DND-41 (cell line): ENCODE data around the gene NBAS.

Experiments used
- ATAC-seq: fragments of 200-7000 bp; cut with Tn5 transposase; 3 replicates; pipeline ENCODE4 v1.9.1; 2021; ENCODE audit warnings: low read depth; ENCODE audit not compliant: insufficient read depth
- DNase-seq: peaks from one replicate; pipeline ENCODE4 v3.0.0-alpha.2; 2020
- H2AFZ ChIP-seq: 2 replicates; pipeline ENCODE4 v1.6.0; 2012; ENCODE audit warnings: low read depth, low read length
- H3K27ac ChIP-seq: 2 replicates; pipeline ENCODE4 v1.5.1; 2012; ENCODE audit warnings: low read length, inconsistent platforms
- H3K27me3 ChIP-seq: fragments of 200-600 bp; sonication (generic); 2 replicates; pipeline ENCODE4 v1.6.0; 2012; ENCODE audit warnings: low read length, mild to moderate bottlenecking, inconsistent platforms; ENCODE audit not compliant: insufficient read depth, poor library complexity
- H3K36me3 ChIP-seq: 2 replicates; pipeline ENCODE4 v1.5.1; 2012; ENCODE audit warnings: low read length, inconsistent platforms; ENCODE audit not compliant: insufficient read depth
- H3K4me1 ChIP-seq: 2 replicates; pipeline ENCODE4 v1.5.1; 2012; ENCODE audit warnings: mild to moderate bottlenecking, low read length; ENCODE audit not compliant: insufficient read depth
- H3K4me2 ChIP-seq: 2 replicates; pipeline ENCODE4 v1.6.0; 2012; ENCODE audit warnings: mild to moderate bottlenecking, moderate library complexity, low read length, inconsistent platforms; ENCODE audit not compliant: insufficient read depth
- H3K4me3 ChIP-seq, 2 experiments: fragments of 200-600 bp in 1 of 2; shearing (Covaris generic) in 1 of 2; 2 replicates each; pipeline ENCODE4 v1.5.1; 2012 to 2016; ENCODE audit warnings: inconsistent platforms in 2 of 2, low read length in 2 of 2, mild to moderate bottlenecking in 2 of 2, low read depth in 1 of 2, moderate library complexity in 1 of 2
- H3K79me2 ChIP-seq: 2 replicates; pipeline ENCODE4 v1.6.0; 2012; ENCODE audit warnings: low read length, inconsistent platforms; ENCODE audit not compliant: insufficient read depth
- H3K9ac ChIP-seq: 2 replicates; pipeline ENCODE4 v1.6.0; 2012; ENCODE audit warnings: low read depth, mild to moderate bottlenecking, inconsistent platforms, low read length, moderate library complexity
- H3K9me3 ChIP-seq: 2 replicates; pipeline ENCODE4 v1.5.1; 2012; ENCODE audit warnings: low read length, moderate library complexity, mild to moderate bottlenecking, inconsistent platforms; ENCODE audit not compliant: insufficient read depth, severe bottlenecking
- H4K20me1 ChIP-seq: 2 replicates; pipeline ENCODE4 v1.6.0; 2012; ENCODE audit warnings: low read length; ENCODE audit not compliant: insufficient read depth
- CTCF ChIP-seq: IDR thresholded peaks from 2 replicates; pipeline ENCODE4 v1.5.1; 2012; ENCODE audit warnings: borderline replicate concordance, low read length, moderate library complexity, mild to moderate bottlenecking; ENCODE audit not compliant: poor library complexity, severe bottlenecking; ENCODE audit errors: extremely low read depth
- EZH2 ChIP-seq: IDR thresholded peaks from 3 replicates; pipeline ENCODE4 v1.6.1; 2012; ENCODE audit warnings: borderline replicate concordance, low read depth, mild to moderate bottlenecking, moderate library complexity, low read length, inconsistent platforms; ENCODE audit not compliant: severe bottlenecking

NBAS gene

DNA sequence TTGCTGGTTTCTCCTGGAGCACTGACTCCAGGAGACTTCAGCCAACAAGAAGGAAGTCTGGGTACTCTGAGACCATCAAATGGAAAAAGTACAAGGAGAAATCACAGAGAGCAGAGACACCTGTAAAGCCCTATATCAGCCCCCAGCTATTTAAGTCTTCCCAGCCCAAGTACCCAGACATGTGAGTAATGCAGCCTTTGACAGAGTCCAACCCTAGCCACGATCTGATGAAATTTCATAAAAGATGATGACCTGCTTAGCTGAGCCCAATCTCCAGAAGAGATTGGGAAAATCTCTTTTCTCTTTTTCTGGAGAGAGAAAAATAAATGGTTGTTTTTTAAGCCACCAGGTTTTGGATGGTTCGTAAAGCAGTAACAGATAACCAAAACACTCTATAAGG is 196.6 kb downstream of the NBAS start:
- no peaks in the 10 kb centered on the region for H4K20me1 ChIP-seq
- H3K4me3 ChIP-seq, result no peak overlapping the region
- H2AFZ ChIP-seq, result no peak overlapping the region
- no peak for DNase-seq
- TF ChIP-seq CTCF, result no peak
- no peaks in the 10 kb centered on the region for H3K9me3 ChIP-seq
- H3K27ac ChIP-seq, result no peak overlapping the region
- no peaks in the 10 kb centered on the region for H3K27me3 ChIP-seq
- H3K4me2 ChIP-seq, result no peak overlapping the region
- no peak overlapping the region for H3K9ac ChIP-seq
- ATAC-seq, result no peak
- no peaks in the 10 kb centered on the region for H3K79me2 ChIP-seq
- no peaks in the 10 kb centered on the region for H3K4me1 ChIP-seq
- H3K36me3 ChIP-seq, result peaks cover 9% of the 10 kb centered on the region; the same call in 1 of the 2 replicates

- TF ChIP-seq EZH2, result no peak
- TF ChIP-seq CTCF, result no peak
- Histone ChIP-seq H3K27ac (no peak overlapping the region), H3K4me1 (no peaks in the 10 kb centered on the region), H4K20me1 (no peaks in the 10 kb centered on the region), H3K79me2 (no peaks in the 10 kb centered on the region), H3K36me3 (peaks cover 9% of the 10 kb centered on the region; the same call in 1 of the 2 replicates), H3K9ac (no peak overlapping the region), H3K27me3 (no peaks in the 10 kb centered on the region), H3K9me3 (no peaks in the 10 kb centered on the region), H2AFZ (no peak overlapping the region), H3K4me2 (no peak overlapping the region), H3K4me3 (no peak overlapping the region)
- no peak for ATAC-seq
- DNase-seq, result no peak
These were observed 197.4 kb downstream of the NBAS start for GRCh38 chr2:15363734-15364133.

DNA sequence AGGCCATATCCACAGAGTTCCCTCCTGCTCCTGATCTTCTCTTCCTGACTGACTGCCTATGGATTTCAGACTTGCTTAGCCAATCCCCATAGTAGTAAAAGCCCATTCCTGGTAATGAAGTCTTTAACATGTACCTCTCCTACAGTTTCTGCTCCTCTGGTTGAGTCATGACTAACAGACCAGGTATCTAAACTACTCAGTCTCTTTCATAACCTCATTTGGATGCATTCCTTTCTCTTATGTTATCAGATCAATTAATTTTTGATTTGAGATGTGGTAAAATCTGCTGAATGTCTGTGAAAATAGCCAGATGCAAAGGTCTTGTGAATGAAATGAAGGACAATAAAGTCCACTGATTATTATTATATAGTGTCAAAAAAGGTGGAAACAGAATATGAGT is 198.0 kb downstream of the NBAS start:
- H3K4me3 ChIP-seq, result no peak overlapping the region
- H3K9me3 ChIP-seq, result no peaks in the 10 kb centered on the region
- no peaks in the 10 kb centered on the region for H3K4me1 ChIP-seq
- H3K36me3 ChIP-seq, result peaks cover 12% of the 10 kb centered on the region; the same call in 1 of the 2 replicates
- TF ChIP-seq EZH2 (no peak), CTCF (no peak)
- no peaks in the 10 kb centered on the region for H3K27me3 ChIP-seq
- no peak overlapping the region for H3K27ac ChIP-seq
- no peaks in the 10 kb centered on the region for H3K79me2 ChIP-seq
- no peak overlapping the region for H3K4me2 ChIP-seq
- ATAC-seq (no peak), DNase-seq (no peak)
- no peak overlapping the region for H3K9ac ChIP-seq
- no peak overlapping the region for H2AFZ ChIP-seq
- H4K20me1 ChIP-seq, result no peaks in the 10 kb centered on the region
